ENCODE data around the gene SLC22A2.

GRCh38 chr6:160204710-160205109 lies 53.9 kb downstream of the SLC22A2 start:
- TF ChIP-seq CTCF (IDR thresholded peaks at IDR 0.05; ENCODE audit: borderline replicate concordance, extremely low read depth, low read length, poor library complexity, severe bottlenecking), result no peak
- no peak for TF ChIP-seq EZH2 (IDR thresholded peaks at IDR 0.05; ENCODE audit: borderline replicate concordance, low read depth, low read length, severe bottlenecking)

Measured in DND-41 (cell line).